ENCODE data around the gene THRB. TPM values are rescaled to one million over a fixed set of nuclear protein-coding genes. Genes with fewer than 3 reads are reported as not detected.
A peak's percentile ranks its signal among the peaks of the same experiment; 100 is the strongest.

THRB gene
- total RNA-seq, 4 donors from 2014 or later = 9.8 to 52.4 (median 31.3) TPM

GRCh38 chr3:24310887-24311286 is 183.8 kb downstream of the THRB start:
- no peak for TF ChIP-seq POLR2A (IDR thresholded peaks at IDR 0.05)
- TF ChIP-seq, protein P1, sequence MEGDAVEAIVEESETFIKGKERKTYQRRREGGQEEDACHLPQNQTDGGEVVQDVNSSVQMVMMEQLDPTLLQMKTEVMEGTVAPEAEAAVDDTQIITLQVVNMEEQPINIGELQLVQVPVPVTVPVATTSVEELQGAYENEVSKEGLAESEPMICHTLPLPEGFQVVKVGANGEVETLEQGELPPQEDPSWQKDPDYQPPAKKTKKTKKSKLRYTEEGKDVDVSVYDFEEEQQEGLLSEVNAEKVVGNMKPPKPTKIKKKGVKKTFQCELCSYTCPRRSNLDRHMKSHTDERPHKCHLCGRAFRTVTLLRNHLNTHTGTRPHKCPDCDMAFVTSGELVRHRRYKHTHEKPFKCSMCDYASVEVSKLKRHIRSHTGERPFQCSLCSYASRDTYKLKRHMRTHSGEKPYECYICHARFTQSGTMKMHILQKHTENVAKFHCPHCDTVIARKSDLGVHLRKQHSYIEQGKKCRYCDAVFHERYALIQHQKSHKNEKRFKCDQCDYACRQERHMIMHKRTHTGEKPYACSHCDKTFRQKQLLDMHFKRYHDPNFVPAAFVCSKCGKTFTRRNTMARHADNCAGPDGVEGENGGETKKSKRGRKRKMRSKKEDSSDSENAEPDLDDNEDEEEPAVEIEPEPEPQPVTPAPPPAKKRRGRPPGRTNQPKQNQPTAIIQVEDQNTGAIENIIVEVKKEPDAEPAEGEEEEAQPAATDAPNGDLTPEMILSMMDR (IDR thresholded peaks at IDR 0.05) = no peak
- TF ChIP-seq EP300 (IDR thresholded peaks at IDR 0.05; ENCODE audit: low read depth) = no peak
- no peak for TF ChIP-seq POLR2AphosphoS5 (IDR thresholded peaks at IDR 0.05)
- no peaks in the 10 kb centered on the region for H3K36me3 ChIP-seq
- no peaks in the 10 kb centered on the region for H3K9me3 ChIP-seq
- intact Hi-C loops (cut with DNase I; ENCODE audit: low total_unique reads) (no loop called here), in situ Hi-C loops (cut with MboI; ENCODE audit: low pct_ligation_motif_present in 1 of 4, low pct_unique_long_range_greater_than_20kb in 1 of 4, low sequenced_read_pairs in 3 of 4) (no loop called here)
- H3K4me1 ChIP-seq = peaks cover 4 to 18% (median 8%) of the 10 kb centered on the region in 4 donors
- no peak overlapping the region for H3K27ac ChIP-seq
- no peak for DNase-seq
- H3K27me3 ChIP-seq = no peaks in the 10 kb centered on the region
- no peak overlapping the region for H3K4me3 ChIP-seq

GRCh38 chr3:24306518-24306917 is 188.1 kb downstream of the THRB start:
- Histone ChIP-seq H3K4me1 (peaks cover 0 to 11% (median 3%) of the 10 kb centered on the region in 4 donors), H3K9me3 (no peaks in the 10 kb centered on the region), H3K4me3 (no peak overlapping the region), H3K27me3 (no peaks in the 10 kb centered on the region), H3K27ac (peak overlapping the region in 1 of 4 donors; percentile 23), H3K36me3 (no peaks in the 10 kb centered on the region)
- no peak for TF ChIP-seq EP300 (IDR thresholded peaks at IDR 0.05; ENCODE audit: low read depth)
- DNase-seq = no peak
- intact Hi-C loops (cut with DNase I; ENCODE audit: low total_unique reads) (no loop called here), in situ Hi-C loops (cut with MboI; ENCODE audit: low pct_ligation_motif_present in 1 of 4, low pct_unique_long_range_greater_than_20kb in 1 of 4, low sequenced_read_pairs in 3 of 4) (no loop called here)
- 64 to 81% methylated on average over 3 of the region's 3 CpGs for WGBS, 2 donors (ENCODE audit: low coverage in 1 of 2)

DNA sequence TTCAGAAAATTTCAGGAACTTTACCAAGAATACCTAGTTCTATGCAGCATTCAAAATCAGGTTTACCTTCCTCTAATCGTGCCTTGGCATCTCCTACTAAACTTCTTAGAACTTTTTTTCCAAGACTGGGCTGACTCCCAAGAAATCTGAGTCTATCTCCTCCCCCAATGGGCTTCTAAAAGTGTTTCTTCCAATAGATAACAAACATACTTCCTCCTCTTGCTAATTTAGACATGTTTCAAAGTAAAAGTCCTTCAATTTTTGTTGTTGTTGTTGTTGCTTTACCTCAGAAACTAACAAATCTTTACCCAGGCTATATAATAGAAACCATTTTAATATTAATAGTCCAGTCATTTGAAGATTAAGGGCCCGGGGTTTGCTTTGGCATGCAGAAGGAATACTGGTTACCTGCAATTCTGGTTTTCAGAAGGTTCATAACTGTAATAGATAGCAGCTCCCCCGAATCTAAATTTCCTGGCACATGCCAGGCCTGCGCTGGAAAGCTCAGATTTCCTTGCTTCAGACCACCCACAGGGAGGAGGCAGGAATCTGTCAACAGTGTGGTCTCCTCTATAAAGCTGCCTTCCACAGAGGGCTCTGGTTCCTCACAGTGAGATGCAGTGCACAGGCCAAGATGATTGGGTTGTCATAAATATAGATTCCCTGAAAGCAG is 188.7 kb downstream of the THRB start:
- Histone ChIP-seq H3K4me3 (no peak overlapping the region), H3K4me1 (peaks cover 0 to 11% (median 3%) of the 10 kb centered on the region in 4 donors), H3K36me3 (no peaks in the 10 kb centered on the region), H3K27me3 (no peaks in the 10 kb centered on the region), H3K9me3 (no peaks in the 10 kb centered on the region), H3K27ac (peak overlapping the region in 2 of 4 donors; percentile 9 to 23)
- intact Hi-C loops (cut with DNase I; ENCODE audit: low total_unique reads) = no loop called here
- in situ Hi-C loops (cut with MboI; ENCODE audit: low pct_ligation_motif_present in 1 of 4, low pct_unique_long_range_greater_than_20kb in 1 of 4, low sequenced_read_pairs in 3 of 4) = no loop called here
- WGBS, 2 donors (ENCODE audit: low coverage in 1 of 2) = 33 to 40% methylated on average over 3 to 4 of the region's 4 CpGs
- TF ChIP-seq POLR2AphosphoS5 (IDR thresholded peaks at IDR 0.05) (no peak), POLR2A (IDR thresholded peaks at IDR 0.05) (no peak), EP300 (IDR thresholded peaks at IDR 0.05; ENCODE audit: low read depth) (no peak)
- TF ChIP-seq, protein P1 (IDR thresholded peaks at IDR 0.05) = no peak
- no peak for DNase-seq

GRCh38 chr3:24303057-24303754 is 191.4 kb downstream of the THRB start:
- in situ Hi-C loops (cut with MboI; ENCODE audit: low pct_ligation_motif_present in 1 of 4, low pct_unique_long_range_greater_than_20kb in 1 of 4, low sequenced_read_pairs in 3 of 4) = no loop called here
- no peak for DNase-seq
- Histone ChIP-seq H3K4me3 (no peak overlapping the region), H3K36me3 (no peaks in the 10 kb centered on the region), H3K9me3 (no peaks in the 10 kb centered on the region), H3K27ac (no peak overlapping the region), H3K4me1 (peaks cover 3 to 14% (median 9%) of the 10 kb centered on the region in 4 donors), H3K27me3 (no peaks in the 10 kb centered on the region)
- intact Hi-C loops (cut with DNase I; ENCODE audit: low total_unique reads) = no loop called here
- TF ChIP-seq POLR2A (IDR thresholded peaks at IDR 0.05) = no peak
- no peak for TF ChIP-seq EP300 (IDR thresholded peaks at IDR 0.05; ENCODE audit: low read depth)
- TF ChIP-seq, protein P1 (IDR thresholded peaks at IDR 0.05) = no peak
- no peak for TF ChIP-seq POLR2AphosphoS5 (IDR thresholded peaks at IDR 0.05)
- 77 to 100% methylated on average over 2 to 7 of the region's 7 CpGs for WGBS, 2 donors (ENCODE audit: low coverage in 1 of 2)
